HG02588 (cell line): ENCODE results near the gene AOAH.

Experiments
- ATAC-seq: cut with Tn5 transposase; IDR thresholded peaks from one replicate; pipeline ENCODE4 v1.9.1; 2021; ENCODE audit warnings: mild to moderate bottlenecking, moderate library complexity; ENCODE audit not compliant: unreplicated experiment

The AOAH gene, protein sequence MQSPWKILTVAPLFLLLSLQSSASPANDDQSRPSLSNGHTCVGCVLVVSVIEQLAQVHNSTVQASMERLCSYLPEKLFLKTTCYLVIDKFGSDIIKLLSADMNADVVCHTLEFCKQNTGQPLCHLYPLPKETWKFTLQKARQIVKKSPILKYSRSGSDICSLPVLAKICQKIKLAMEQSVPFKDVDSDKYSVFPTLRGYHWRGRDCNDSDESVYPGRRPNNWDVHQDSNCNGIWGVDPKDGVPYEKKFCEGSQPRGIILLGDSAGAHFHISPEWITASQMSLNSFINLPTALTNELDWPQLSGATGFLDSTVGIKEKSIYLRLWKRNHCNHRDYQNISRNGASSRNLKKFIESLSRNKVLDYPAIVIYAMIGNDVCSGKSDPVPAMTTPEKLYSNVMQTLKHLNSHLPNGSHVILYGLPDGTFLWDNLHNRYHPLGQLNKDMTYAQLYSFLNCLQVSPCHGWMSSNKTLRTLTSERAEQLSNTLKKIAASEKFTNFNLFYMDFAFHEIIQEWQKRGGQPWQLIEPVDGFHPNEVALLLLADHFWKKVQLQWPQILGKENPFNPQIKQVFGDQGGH

DNA sequence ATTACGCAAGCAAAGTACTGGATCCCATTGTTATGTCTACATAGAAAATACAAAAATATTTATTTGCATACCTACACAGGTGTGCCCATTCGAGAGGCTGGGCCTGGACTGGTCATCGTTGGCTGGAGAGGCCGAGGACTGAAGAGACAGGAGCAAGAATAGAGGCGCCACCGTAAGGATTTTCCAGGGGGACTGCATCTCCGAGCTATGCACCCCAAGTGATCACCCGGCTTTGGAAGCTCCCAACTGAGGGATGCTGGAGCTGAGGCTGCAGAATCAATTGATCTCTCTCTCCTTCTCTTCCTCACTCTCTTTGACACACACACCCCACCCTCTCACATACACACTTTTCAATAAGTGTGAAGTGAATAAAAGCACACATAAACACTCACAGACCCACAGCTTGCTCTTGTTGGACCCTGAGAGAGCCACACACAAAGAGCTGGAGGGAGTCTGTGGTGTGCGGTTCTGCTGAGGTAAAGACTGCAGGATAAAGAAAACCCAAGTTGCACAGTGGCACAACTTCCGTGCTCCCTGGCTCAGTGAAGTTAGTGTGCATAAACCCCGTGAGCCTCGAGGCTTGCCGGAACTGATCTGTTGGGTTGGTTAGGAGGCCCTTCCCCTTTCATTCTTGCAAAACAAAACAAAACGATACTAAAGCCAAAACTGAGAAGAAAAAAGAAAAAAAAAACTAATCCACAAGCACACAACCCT lies at the start of gene AOAH:
Gene AOAH (minus strand): TSS at position 544 of the 714 bp plus-strand sequence. CDS start 346 bp downstream, at position 198.
- peak; percentile 88 for ATAC-seq

DNA sequence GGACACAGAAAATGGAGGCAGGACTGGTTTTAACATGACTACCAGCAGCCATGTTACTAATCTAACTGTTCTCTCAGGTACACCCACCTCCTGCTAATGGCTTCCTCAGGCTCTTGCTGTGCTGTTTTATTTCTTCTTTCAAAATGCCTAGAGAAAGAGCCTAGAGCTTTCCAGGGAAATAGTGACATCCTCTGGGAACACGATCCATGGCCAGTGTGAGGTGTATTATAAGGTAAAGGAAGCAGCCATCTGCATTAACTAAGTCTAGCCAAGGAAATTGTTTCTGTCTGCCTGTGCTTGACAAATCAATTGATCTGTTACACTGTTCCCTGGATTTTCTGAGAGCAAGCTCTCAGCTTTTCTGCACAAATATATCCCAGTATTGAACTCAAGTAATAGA lies 42.2 kb upstream of the AOAH start:
- ATAC-seq = no peak

DNA sequence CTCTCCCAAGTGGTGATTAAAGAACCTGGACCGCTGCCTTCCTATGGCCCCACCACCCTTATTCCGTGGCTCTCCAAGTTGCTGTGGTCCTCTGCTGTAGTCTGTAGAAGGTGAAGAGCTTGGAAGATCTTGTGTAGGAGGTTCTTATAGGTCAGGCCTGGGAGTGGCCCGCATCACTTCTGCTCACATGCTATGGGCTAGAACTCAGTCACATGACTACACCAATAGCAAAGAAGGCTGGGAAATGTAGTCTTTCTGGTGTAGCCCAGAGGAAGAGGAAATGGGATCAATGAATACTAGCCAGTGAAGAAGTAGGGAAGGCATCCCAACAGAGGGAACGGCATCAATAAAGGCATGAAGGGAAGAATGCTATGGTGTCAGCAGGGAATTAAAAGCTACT lies 41.3 kb upstream of the AOAH start:
- no peak for ATAC-seq

DNA sequence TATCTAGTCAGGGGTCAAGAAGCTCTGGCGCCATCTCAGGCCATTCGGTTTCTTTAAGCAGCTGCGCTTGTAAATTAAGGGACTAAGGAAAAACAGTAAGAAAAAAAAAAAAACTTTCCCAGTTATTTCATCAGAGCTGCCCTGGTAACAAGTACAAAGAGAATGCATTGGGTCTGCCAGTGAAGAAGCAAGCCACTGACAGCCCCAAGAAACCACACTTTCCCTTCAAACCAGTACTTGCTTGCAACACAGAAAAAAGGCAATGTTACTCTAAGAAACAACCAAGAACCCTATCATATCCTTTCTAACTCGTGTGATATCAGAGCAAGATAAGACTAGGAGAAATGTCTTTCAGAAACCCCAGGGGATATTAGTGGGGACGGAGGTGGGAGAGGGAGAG lies 40.6 kb upstream of the AOAH start:
- ATAC-seq = no peak

DNA sequence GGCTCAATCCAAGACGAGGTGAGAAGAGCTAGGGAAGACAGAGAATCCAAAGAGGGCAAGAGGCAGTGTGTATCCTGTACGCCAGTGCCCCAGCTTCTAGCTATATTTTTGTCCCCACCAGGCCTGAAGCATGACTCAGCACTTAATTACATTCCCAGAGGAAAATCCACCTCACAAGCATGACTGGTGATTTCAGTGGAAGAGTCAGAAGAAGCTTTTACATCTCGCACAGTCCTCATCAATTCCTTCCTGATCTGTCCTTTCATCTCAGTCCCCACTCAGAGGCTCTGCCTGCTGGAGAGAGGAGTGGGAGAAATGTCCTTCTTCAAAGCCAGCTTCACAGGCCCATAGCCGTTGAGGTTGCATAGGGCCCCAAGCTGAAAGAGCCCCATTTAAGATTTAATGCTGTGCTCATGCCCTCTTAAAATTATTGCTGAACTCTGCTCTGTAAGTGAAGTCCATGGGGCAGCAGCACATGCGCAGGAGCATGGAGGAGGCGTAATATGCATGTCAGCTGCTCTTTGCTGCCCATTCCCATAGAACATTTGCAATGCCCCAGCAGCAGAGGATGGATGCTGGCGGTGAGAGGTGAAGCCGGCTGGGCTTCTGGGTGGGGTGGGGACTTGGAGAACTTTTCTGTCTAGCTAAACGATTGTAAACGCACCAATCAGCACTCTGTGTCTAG lies 39.0 kb upstream of the AOAH start:
- ATAC-seq = no peak

DNA sequence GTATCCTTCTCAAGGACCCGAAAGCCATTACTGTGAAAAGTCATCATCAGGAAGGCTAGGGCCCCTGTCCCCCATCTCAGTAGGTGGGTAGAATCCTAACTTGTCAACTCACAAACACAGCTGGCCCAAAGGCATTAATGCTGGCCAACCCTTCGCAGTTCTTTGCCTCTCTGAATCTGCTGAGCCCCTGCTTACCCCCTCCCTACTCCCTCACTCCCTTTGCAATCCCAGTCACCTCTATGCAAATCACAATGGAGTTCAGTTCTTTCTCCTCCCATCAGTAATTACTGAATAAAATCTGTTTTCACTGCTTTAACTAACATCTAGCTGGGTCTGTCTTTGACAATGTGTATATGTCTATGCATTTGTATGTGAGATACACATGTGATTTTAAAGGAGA lies 38.1 kb upstream of the AOAH start:
- no peak for ATAC-seq

DNA sequence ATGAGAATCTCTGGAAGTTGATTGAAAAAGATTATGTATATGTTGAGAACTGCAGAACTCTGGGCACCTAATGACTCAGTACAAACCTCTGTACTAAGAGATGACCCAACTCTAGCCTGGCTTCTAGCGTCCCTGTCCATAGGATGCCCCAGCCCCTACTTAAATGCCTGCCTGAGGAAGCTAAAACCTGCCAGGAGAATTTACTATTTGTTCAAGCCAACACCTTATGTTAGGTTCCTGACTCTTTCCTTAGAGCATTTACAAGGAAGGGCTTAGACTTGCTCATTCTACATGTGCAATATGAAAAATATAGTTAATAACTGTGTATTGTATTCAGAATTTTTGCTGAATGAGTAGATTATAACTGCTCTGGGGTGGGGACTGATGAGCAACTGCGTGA lies 37.5 kb upstream of the AOAH start:
- no peak for ATAC-seq

DNA sequence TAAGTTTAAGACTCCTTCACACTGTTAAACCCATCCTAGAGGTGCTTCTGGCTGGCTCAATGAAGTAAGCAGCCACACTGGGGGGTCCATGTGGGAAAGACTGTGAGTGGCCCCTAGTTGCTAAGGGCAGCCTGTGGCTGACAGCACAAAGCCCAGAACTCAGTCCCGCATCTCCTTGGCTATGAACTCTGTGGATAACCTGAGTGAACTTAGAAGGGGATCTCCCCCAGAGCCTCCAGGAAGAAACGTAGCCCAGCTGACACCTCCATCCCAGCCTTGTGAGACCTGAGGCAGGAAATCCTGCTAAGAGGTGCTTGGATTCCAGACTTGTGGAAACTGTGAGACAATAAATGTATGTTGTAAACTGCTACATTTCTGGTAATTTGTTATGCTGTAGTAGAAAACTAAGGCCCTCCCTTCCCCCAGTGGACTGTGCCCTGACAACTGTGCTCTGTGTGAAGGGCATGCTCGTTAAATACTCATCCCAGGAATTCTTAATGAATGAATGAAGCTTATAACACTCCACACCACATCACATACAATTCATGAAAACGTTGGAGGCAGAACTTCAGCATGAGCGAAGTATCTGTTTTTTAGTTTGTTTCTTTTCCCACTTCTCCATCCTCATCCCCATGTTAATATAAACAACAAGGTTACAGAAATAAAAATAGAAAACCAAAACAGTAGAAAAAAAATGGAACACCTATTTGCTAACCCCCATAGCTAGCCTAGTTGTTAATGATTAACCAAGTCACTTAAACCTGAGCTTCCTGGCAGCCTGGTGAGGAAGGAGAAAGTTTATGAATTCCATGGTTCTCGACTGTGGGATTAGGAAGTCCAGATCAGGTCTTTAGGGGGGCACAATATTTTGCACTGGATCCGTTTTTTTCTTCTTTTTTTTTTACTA lies 36.8 kb upstream of the AOAH start:
- no peak for ATAC-seq

DNA sequence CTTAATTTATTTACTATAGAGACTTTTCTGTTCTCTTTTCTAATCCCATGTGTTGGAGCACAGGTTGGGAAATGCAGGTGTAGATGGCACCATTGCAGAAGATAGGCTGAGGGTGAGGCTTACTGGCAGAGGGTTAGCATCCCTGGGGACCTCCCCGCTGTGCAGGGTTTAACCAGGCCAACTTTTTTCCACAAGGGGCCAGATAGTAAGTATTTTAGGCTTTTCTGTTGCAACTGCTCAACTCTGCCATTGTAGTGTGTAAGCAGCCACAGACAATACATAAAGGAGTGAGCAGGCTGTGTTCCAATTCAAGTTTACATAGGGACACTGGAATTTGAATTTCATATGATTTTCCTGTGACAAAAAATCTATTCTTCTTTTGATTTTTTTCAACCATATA lies 34.6 kb upstream of the AOAH start:
- ATAC-seq = no peak

DNA sequence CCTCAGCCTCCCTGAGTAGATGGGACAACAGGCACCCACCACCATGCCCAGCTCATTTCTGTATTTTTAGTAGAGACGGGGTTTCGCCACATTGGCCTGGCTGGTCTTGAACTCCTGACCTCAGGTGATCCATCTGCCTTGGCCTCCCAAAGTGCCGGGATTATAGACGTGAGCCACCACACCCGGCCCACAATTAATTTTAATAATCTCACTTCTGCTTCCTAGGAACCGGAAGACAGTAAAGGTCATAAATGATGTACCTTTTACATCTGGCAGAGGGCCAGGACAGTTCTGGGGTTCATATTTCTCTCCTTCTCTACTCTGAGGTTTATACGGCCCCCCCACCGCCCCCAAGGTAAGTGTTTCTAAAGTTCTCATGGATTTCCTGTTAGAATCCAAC lies 31.2 kb upstream of the AOAH start:
- ATAC-seq = no peak

DNA sequence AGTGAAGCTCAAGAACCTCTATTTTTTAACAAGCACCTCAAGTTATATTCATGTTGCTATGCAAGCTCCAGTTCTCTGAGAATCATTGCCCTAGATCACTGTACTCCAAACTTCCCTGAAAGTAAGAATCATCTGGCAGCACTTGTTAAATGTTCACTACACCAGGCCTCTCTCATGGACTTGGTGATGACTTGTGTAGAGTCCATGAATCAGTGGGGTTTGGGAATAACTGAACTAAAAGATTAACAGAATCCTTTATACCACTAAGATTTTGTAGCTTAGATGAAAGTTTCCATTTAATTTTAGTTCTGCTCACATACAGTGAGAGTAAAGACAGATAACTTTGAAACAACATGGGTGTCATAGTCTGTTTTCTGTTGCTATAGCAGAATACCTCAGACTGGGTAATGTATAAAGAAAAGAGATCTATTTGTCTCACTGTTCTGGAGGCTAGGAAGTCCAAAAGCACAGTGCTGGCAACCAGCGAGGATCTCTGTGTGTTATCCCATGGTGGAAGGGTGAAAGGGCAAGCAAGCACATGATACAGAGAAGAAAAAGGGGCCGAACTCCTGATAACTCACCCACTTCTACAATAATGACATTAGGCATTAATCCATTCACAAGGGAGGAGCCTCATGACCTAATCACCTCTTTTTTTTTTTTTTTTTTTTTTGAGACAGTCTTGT lies 27.9 kb upstream of the AOAH start:
- no peak for ATAC-seq

DNA sequence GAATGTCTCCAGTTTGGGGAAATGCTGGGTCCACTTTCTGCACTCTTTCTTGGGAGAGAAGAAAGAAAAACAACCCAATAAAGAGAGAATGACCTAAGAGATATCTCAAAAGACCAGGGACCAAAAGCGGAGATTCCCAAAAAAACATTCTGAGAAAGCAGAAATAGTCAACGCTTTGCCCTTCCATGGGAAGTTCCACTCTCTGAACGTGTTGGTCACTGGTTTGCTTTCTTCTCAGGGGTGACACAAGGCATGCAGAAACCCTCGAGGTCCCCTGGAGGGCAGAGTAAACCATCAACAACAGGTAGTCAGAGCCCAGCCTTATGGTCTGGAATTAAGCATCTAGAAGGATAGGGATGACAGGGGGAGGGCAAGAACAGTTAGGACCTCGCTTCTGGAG lies 26.2 kb upstream of the AOAH start:
- no peak for ATAC-seq

DNA sequence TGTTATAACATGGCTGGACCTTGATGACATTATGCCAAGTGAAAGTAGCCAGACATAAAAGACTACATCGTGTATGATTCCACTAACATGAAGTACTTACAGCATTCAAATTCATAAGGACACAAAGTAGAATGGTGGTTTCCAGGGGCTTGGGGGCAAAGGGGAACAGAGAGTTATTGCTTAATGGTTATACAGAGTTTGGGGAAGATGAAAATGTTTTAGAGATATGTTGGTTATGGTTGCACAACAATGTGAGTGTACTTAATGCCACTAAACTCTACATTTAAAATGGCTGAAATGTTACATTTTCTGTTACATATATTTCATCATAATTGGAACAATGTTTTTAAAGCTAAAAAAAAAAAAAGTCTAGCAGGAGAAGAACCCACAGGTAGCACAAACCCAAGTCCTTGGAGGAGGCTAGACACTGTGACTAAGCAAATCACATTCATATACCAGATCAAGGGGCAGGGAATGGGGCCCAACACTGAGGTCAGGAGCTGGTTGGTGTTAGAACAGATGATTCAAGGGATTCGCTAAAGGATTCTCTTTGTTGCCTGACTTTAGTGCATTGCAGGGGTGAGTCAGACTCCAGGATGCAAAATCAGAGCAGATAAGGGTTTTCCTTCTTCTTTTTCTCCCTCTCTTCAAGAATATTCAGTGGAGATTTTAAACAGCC lies 25.1 kb upstream of the AOAH start:
- no peak for ATAC-seq

DNA sequence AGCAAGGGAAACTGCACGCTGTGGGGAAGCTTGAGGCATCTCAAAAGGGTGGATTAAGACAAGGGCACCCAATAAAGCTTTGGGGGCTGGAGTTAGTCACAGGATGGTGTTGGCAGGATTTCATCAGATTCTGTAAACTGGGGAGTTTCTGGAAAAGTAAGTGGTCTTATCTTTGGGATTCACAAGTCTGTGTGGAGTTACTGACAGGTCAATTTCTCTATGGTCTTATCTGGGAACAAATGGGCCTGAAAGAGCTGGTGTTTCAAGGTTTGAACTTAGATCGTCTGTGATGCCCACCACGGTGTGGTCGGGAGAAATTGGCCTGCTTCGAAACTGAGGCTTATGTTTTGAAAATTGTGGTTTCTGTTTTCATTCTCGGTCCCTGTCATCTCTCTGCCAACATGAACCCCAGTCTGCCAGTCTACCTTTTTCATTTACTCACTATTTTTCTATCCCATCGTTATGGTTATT lies 23.8 kb upstream of the AOAH start:
- peak; percentile 53 for ATAC-seq

DNA sequence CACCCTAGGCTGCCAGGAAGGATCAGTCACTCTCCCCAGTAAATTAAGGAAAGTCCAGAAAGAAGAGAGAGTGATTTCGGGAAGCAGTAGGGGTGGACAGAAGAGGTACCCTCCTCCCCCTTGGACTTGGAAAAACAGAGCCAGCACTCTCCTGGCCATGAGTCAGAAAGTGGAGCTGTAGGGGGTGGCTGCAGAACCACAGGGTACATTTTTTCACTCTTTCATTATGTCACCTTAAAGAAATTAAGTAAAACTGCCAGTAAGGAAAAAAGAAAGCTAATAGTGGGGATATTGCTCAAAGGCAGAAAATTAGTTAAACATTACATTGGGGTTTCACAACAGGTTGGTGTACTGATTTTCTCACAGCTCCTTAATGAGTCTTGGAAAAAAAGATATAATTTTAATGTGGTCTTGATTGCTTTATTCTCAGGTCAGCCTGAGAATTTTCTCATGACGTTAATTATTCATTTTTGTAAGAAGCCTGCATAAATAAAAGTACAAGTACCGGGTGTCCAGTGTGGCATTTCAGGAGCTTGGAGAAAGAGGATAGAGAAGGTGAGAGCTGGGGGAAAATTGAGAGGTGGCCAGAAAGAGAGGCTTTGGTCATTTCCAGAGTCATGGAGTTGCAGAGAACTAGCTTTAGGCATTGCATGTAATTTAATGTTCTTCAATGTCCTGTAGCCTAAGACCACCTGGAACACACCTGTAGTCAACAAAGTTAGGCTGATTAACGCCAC lies 23.2 kb upstream of the AOAH start:
- peak; percentile 4 for ATAC-seq

DNA sequence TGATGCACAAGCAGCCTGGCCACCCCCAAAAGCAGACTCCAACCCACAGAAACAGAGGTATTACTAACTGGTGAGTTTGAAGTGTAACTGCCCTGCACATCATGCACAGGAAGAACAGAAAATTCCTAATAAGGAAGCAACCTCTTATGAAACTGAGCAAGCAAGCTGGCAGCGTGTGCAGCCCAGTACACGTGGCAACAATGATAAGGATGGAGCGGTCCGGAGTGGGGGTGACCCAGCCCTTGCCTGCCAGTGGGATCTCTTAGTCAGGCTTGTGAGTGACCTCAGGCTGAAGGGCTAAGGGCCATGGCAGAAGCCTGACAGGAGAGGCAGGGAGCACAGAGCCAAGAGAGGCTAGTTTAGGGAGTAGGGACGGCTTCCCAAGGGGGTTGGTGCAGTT lies 22.1 kb upstream of the AOAH start:
- no peak for ATAC-seq

DNA sequence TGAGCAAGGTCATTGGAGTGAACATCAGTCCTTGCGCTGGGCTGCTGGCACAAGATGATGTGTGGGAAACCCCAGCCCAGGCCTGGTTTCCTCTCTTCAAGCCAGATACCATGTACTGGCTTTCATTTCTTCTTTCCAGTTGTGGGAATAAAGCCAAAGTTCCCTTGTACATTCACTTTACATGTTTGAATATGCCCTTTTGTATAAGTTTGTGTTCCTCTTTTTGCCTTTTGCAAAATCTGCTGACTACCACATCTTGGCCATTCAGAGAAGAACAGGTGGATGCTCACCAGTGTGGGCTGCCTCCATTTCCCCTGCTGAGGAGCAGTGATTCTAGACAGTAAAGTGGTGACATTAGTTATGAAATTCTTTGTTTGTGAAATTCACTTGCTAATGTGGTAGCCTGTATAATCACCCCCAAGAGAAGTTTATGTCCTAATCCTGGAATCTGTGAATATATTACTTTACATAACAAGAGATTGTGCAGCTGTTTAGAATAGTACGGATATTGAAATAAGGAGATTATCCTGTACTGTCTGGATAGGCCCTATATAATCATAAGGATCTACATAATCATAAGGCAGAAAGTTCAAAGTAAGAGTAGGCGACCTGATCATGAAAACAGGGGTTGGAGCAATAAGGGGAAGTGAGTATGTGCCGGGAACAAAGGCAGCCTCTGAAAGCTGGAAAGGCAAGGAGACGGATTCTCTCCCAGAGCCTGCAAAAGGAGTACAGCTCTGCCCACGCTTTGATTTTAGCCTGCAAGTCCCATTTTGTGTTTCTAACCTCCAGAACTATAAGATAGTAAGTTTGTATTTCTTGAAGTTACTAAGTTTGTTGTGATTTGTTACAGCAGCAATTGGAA lies 18.8 kb upstream of the AOAH start:
- peak; percentile 65 for ATAC-seq

DNA sequence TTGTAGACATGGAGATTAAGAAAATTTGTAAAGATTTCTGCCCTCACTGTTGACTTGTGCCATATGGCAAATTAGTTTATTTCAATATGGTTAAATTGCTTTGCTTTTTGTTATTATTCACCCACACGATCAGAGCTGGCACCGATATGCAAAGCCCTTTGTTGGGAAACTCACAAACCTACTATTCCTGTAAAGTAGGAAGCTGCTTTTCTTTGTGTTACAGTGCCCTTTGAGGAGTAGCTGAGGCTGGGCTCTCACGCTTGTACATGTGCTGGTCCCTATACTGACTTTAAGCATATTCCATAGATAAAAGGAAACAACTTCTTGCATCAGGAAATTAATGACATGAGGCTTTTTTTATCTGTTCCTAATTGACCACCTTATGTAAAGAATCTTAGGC lies 17.6 kb upstream of the AOAH start:
- ATAC-seq = no peak
